Stimulated activated CD4-positive, alpha-beta T cell treated with anti-CD3 and anti-CD28 coated beads, Interleukin-4, amount 100 ng/mL, for 24 hours (primary cell): ENCODE results near the gene GPSM1.
A peak's percentile ranks its signal among the peaks of the same experiment; 100 is the strongest.
"Not testable (repeated sequence)": the region's sequence is repeated elsewhere in the genome, so short reads cannot be mapped to it uniquely, and the experiment has no call there.

Experiments
- DNase-seq: peaks from one replicate; pipeline ENCODE4 v3.0.0-alpha.2; 2020

Gene GPSM1

GRCh38 chr9:136401173-136401922, 74.0 kb downstream of the GPSM1 start:
- no peak for DNase-seq

- DNase-seq = no peak
These were observed 74.7 kb downstream of the GPSM1 start for GRCh38 chr9:136402067-136402466.

- DNase-seq = peak; percentile 78
These were observed 76.2 kb downstream of the GPSM1 start for GRCh38 chr9:136403538-136403914.

- peak; percentile 51 for DNase-seq
These were observed 76.8 kb downstream of the GPSM1 start for GRCh38 chr9:136403915-136404800.

- no peak for DNase-seq
These were observed 77.4 kb downstream of the GPSM1 start for GRCh38 chr9:136404801-136405136.

- no peak for DNase-seq
These were observed 78.1 kb downstream of the GPSM1 start for GRCh38 chr9:136405481-136405880.

GRCh38 chr9:136405904-136406303, 78.6 kb downstream of the GPSM1 start:
- not testable (repeated sequence) for DNase-seq

- not testable (repeated sequence) for DNase-seq
These were observed 79.7 kb downstream of the GPSM1 start for GRCh38 chr9:136407061-136407460.

- DNase-seq = no peak
These were observed 80.6 kb downstream of the GPSM1 start for GRCh38 chr9:136407911-136408310.
